ENCODE measurements around the gene MYOCOS.
"Not testable (repeated sequence)": the region's sequence is repeated elsewhere in the genome, so short reads cannot be mapped to it uniquely, and the experiment has no call there.

MYOCOS gene

DNA sequence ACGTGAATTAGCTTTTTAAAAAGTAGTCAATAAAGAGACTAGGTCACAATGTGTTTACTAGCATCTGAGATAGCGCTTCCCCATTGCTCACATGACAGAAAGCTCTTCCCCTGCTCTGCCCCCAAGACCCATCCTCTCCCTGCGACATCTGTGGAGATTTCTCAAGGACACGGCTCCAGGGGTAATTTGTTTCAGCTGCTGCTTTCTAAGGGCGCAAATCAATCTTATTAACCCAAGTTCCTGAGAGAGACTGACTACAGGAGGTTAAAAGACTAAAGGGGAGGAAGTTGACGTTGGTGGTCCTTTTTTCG, at the start of gene MYOCOS:
Gene MYOCOS (plus strand): TSS at position 92 of the 311 bp plus-strand sequence. CDS start 1,641 bp downstream, outside the sequence.
- DNase-seq (ENCODE audit: low read depth in 2 of 2, low spot score in 1 of 2): no peak

GRCh38 chr1:171576144-171576543, 45.9 kb upstream of the MYOCOS start:
- DNase-seq (ENCODE audit: low read depth in 2 of 2, low spot score in 1 of 2): no peak

- no peak for DNase-seq (ENCODE audit: low read depth in 2 of 2, low spot score in 1 of 2)
Measured at GRCh38 chr1:171581226-171581625, 40.8 kb upstream of the MYOCOS start.

DNA sequence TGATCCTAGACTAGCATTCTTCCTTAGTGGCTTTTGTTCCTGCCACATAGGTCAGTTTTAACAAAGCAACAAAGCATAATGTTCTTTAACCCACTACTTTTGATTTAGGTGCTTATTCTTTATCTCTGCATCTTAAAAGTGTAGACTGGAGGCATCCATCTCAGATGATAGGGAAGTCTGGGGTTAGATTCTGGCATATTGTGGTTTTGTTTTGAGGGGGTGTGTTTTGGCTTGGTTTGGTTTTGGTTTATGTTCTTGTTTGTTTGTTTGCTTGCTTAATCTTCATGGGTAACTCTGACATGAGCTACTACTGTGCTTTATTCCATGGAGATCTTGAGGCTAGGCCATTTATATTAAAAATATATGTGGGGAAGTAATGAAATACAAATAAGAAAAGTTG, 40.3 kb upstream of the MYOCOS start:
- DNase-seq (ENCODE audit: low read depth in 2 of 2, low spot score in 1 of 2): no peak

- no peak for DNase-seq (ENCODE audit: low read depth in 2 of 2, low spot score in 1 of 2)
Measured at GRCh38 chr1:171582589-171582988, 39.5 kb upstream of the MYOCOS start.

DNA sequence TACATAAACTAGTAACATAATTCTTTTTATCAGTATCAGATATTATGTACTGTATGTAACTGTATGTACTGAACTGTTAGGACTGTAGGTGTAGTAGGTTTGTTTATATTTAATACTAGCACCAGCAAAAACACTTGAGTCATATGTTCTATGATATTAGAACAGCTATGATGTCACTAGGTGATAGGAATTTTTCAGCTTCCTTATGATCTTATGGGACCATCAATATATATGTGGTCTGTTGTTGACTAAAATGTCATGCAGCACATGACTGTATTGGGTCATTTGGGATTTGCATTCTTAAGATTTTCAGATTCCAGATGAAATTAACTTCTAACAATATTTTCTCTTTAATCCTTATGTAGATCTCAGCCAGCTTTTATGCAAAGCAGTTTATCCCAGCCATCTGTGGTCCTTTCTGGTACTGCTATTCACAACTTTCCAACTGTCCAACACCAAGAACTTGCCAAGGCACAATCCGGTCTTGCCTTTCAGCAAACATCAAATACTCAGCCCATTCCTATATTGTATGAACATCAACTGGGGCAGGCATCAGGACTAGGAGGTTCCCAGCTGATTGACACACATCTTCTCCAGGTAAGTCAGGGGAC, 38.3 kb upstream of the MYOCOS start:
- DNase-seq (ENCODE audit: low read depth in 2 of 2, low spot score in 1 of 2): no peak

GRCh38 chr1:171585715-171586114, 36.3 kb upstream of the MYOCOS start:
- no peak for DNase-seq (ENCODE audit: low read depth in 2 of 2, low spot score in 1 of 2)

GRCh38 chr1:171588230-171588629, 33.8 kb upstream of the MYOCOS start:
- no peak for DNase-seq (ENCODE audit: low read depth in 2 of 2, low spot score in 1 of 2)

GRCh38 chr1:171590022-171590421, 32.0 kb upstream of the MYOCOS start:
- no peak for DNase-seq (ENCODE audit: low read depth in 2 of 2, low spot score in 1 of 2)

DNA sequence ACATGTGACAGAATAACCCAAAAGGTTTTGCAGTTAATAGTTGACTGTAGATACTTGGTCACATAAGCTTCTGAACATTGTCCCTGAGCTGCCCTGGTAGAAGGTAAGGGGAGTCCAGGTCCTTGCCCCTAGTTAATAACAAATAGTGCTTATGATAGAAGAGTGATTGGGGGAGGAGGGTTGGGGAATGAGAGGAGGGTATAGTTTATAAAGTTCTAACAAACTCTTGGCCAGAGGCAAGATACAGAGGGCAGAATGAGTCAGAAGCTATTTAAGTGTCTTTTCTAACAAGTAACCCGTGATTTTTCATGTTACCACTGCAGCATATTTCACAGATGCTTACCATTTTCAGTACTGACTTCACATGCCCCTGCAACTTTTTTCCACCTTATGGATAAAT, 26.7 kb upstream of the MYOCOS start:
- DNase-seq (ENCODE audit: low read depth in 2 of 2, low spot score in 1 of 2): no peak

GRCh38 chr1:171596119-171596518, 25.9 kb upstream of the MYOCOS start:
- no peak for DNase-seq (ENCODE audit: low read depth in 2 of 2, low spot score in 1 of 2)

- no peak for DNase-seq (ENCODE audit: low read depth in 2 of 2, low spot score in 1 of 2)
Measured at GRCh38 chr1:171596705-171597104, 25.3 kb upstream of the MYOCOS start.

- DNase-seq (ENCODE audit: low read depth in 2 of 2, low spot score in 1 of 2): no peak
Measured at GRCh38 chr1:171597203-171597602, 24.8 kb upstream of the MYOCOS start.

- DNase-seq (ENCODE audit: low read depth in 2 of 2, low spot score in 1 of 2): not testable (repeated sequence)
Measured at GRCh38 chr1:171600310-171600709, 21.7 kb upstream of the MYOCOS start.

GRCh38 chr1:171600862-171601261, 21.2 kb upstream of the MYOCOS start:
- no peak for DNase-seq (ENCODE audit: low read depth in 2 of 2, low spot score in 1 of 2)

DNA sequence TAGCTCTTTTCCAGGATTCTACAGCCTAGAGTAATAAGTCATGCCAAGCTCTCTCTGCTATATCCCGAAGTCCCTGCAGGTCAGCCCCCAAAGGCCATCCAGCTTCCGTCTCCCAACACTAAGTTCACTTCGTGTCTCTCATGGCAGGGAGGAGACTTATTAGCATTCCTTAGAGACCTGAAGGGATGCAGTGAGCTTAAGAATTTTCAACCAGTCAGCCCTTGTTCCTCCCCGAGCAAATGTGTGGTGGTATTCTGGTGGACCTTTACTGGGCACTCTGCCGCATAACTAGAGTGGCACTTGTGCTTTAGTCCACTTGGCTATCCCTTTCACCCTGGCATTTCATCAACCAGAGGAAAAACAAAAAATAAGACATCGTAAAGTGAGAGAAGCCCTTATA, 19.0 kb upstream of the MYOCOS start:
- DNase-seq (ENCODE audit: low read depth in 2 of 2, low spot score in 1 of 2): not testable (repeated sequence)

DNA sequence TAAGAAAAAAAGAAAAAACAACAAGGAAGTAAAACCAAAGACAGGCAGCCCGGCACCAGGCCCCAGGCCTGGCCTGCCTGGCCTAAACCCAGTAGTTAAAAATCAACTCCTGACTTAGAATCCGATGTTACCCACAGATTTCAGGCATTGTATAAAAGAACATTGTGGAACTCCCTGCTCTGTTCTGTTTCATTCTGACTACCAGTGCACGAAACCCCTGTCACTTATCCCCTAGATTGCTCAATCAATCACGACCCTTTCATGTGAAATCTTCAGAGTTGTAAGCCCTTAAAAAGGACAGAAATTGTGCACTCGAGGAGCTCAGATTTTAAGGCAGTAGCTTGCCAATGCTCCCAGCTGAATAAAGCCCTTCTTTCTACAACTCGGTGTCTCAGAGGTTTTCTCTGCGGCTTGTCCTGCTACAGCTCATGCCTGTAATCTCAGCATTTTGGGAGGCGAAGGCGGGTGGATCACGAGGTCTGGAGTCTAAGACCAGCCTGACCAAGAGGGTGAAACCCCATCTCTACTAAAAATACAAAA, 15.6 kb upstream of the MYOCOS start:
- DNase-seq (ENCODE audit: low read depth in 2 of 2, low spot score in 1 of 2): no peak

- no peak for DNase-seq (ENCODE audit: low read depth in 2 of 2, low spot score in 1 of 2)
Measured at GRCh38 chr1:171610385-171610784, 11.7 kb upstream of the MYOCOS start.

GRCh38 chr1:171611306-171611705, 10.7 kb upstream of the MYOCOS start:
- no peak for DNase-seq (ENCODE audit: low read depth in 2 of 2, low spot score in 1 of 2)

DNA sequence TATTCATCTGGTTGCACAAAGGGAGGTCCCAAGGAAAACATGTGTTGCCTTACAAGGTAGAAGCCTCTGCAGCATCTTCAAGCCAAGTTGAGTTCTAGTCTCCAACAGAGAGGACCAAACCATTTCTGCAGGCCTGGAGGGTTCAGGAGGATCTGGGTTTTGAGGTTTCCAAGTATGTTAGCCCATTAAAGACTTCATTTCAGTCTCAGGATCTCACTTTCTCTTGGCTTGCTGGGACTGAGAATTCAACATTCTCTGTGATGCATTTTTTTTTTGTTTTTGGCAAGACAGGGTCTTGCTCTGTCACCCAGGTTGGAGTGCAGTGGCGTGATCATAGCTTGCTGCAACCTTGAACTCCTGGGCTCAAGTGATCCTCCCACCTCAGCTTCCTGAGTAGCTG, 8.8 kb upstream of the MYOCOS start:
- DNase-seq (ENCODE audit: low read depth in 2 of 2, low spot score in 1 of 2): no peak

DNA sequence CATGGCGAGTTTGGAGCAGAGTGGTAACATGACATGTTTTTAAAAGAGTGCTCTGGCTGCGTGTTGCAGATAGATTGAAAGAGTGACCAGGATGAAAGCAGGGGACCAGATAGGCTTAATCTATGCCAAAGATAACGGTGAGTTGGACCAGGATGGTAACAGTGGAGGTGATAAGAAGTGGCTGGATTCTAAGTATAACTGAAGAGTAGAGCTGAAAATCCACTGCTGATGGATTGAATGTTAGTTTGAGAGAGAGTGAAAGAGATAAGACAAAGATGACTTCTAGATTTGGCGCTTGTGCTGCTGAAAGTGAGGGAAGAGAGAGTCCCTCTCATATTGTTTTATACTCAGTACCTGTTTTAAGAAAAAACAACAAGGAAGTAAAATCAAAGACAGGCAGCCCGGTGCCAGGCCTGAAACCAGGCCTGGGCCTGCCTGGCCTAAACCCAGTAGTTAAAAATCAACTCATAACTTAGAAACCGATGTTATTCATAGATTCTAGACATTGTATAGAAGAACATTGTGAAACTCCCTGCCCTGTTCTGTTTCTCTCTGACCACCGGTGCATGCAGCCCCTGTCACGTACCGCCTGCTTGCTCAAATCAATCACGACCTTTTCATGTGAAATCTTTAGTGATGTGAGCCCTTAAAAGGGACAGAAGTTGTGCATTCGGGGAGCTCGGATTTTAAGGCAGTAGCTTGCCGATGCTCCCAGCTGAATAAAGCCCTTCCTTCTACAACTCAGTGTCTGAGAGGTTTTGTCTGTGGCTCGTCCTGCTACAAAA, 6.7 kb upstream of the MYOCOS start:
- not testable (repeated sequence) for DNase-seq (ENCODE audit: low read depth in 2 of 2, low spot score in 1 of 2)

DNA sequence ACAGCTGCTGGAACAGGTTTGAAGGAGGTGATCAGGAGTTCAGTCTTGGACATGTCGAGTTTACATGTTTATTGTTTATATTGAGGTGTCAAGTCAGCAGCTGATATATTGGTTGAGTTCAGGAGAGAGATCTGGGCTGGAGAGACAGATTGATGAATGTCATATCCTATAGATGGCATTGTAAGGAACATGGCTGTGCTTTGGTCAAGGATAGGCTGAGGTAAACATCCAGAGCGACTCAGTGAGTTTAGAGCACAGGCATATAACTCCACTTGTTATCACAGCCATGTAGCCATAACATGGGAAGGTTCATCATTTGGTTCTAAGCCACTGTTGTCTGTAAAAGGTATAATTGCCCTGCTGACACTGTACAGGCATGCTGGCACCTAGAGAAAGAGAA, 5.5 kb upstream of the MYOCOS start:
- no peak for DNase-seq (ENCODE audit: low read depth in 2 of 2, low spot score in 1 of 2)

All from stimulated activated CD8-positive, alpha-beta memory T cell treated with anti-CD3 and anti-CD28 coated beads, Interleukin-4, amount 100 ng/mL, for 4 hours (primary cell).